ENCODE data around the gene RNU6-7. TPM values are rescaled to one million over a fixed set of nuclear protein-coding genes. Genes with fewer than 3 reads are reported as not detected.

The RNU6-7 gene
- total RNA-seq = not detected

DNA sequence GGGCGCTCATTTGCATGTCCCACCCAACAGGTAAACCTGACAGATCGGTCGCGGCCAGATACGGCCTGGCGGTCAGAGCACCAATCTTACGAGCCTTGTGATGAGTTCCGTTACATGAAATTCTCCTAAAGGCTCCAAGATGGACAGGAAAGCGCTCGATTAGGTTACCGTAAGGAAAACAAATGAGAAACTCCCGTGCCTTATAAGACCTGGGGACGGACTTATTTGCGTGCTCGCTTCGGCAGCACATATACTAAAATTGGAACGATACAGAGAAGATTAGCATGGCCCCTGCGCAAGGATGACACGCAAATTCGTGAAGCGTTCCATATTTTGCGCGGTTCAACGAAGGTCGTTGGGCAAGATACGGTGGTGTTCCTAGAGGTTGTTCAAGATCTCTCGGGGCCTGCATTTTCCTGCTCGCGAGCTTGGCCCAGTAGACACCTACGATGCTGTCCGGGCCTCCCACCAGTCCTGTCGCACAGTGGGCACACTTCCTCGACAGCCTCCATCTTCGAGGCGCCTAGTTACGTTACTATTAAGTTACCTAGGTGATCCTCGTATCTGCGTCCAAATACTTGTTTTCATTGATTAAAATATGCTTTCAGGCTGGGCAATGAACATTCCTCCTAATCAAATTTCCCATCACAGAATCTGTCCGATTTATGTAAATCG, at the start of gene RNU6-7:
TSS of gene RNU6-7 (plus strand) at position 230 of the 675 bp plus-strand sequence.
- DNase-seq (ENCODE audit: low spot score) (no peak), ATAC-seq (ENCODE audit: insufficient number of reproducible peaks, low FRiP score, low read depth) (peak; percentile 13)
- H3K27ac ChIP-seq = peak within 1 kb of the TSS; percentile 60 to 70
- H3K4me1 ChIP-seq (ENCODE audit: control insufficient read depth in 1 of 2, low read depth in 2 of 2) = peaks cover 0 to 4% of the 10 kb centered on the region in 2 donors
- H3K9me3 ChIP-seq = no peaks in the 10 kb centered on the region
- no peaks in the 10 kb centered on the region for H3K36me3 ChIP-seq
- H3K27me3 ChIP-seq (replicated peaks; ENCODE audit: insufficient read depth) = no peaks in the 10 kb centered on the region
- TF ChIP-seq, protein P1, sequence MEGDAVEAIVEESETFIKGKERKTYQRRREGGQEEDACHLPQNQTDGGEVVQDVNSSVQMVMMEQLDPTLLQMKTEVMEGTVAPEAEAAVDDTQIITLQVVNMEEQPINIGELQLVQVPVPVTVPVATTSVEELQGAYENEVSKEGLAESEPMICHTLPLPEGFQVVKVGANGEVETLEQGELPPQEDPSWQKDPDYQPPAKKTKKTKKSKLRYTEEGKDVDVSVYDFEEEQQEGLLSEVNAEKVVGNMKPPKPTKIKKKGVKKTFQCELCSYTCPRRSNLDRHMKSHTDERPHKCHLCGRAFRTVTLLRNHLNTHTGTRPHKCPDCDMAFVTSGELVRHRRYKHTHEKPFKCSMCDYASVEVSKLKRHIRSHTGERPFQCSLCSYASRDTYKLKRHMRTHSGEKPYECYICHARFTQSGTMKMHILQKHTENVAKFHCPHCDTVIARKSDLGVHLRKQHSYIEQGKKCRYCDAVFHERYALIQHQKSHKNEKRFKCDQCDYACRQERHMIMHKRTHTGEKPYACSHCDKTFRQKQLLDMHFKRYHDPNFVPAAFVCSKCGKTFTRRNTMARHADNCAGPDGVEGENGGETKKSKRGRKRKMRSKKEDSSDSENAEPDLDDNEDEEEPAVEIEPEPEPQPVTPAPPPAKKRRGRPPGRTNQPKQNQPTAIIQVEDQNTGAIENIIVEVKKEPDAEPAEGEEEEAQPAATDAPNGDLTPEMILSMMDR (IDR thresholded peaks at IDR 0.05) = no peak
- H3K4me3 ChIP-seq = peak within 1 kb of the TSS; percentile 82

GRCh38 chr14:32166029-32166428, 35.8 kb upstream of the RNU6-7 start:
- no peak for ATAC-seq (ENCODE audit: insufficient number of reproducible peaks, low FRiP score, low read depth)
- H3K4me3 ChIP-seq = no peak overlapping the region
- H3K9me3 ChIP-seq = peaks cover 5% of the 10 kb centered on the region
- TF ChIP-seq, protein P1 (IDR thresholded peaks at IDR 0.05) = no peak
- no peak overlapping the region for H3K27ac ChIP-seq
- H3K4me1 ChIP-seq (ENCODE audit: control insufficient read depth in 1 of 2, low read depth in 2 of 2) = no peaks in the 10 kb centered on the region
- no peaks in the 10 kb centered on the region for H3K36me3 ChIP-seq
- no peaks in the 10 kb centered on the region for H3K27me3 ChIP-seq (replicated peaks; ENCODE audit: insufficient read depth)
- no peak for DNase-seq (ENCODE audit: low spot score)

DNA sequence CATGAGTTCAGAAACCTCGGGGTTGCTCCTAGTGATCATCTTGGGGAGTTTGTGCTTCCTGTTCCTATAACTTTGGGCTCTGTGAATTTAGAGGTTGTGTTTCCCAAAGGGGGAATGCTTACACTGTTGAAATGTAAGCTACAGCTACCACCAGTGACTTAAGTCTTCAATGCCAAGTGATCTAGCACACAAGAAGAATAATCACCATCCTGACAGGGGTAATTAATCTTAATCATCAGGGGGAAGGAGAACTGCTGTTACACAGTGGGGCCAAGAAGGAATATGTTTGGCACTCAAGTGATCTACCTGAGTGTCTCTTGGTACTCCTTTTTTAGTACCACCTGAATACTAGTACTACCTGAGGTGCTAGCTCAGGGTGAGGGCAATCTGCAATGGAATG, 34.9 kb upstream of the RNU6-7 start:
- TF ChIP-seq, protein P1 (IDR thresholded peaks at IDR 0.05) = no peak
- Histone ChIP-seq H3K4me1 (ENCODE audit: control insufficient read depth in 1 of 2, low read depth in 2 of 2) (no peaks in the 10 kb centered on the region), H3K36me3 (no peaks in the 10 kb centered on the region), H3K27ac (no peak overlapping the region), H3K9me3 (peaks cover 5% of the 10 kb centered on the region), H3K27me3 (replicated peaks; ENCODE audit: insufficient read depth) (no peaks in the 10 kb centered on the region), H3K4me3 (no peak overlapping the region)
- ATAC-seq (ENCODE audit: insufficient number of reproducible peaks, low FRiP score, low read depth) = no peak
- no peak for DNase-seq (ENCODE audit: low spot score)

GRCh38 chr14:32167907-32168306, 33.9 kb upstream of the RNU6-7 start:
- H3K27me3 ChIP-seq (replicated peaks; ENCODE audit: insufficient read depth) = no peaks in the 10 kb centered on the region
- H3K9me3 ChIP-seq = no peaks in the 10 kb centered on the region
- H3K27ac ChIP-seq = no peak overlapping the region
- no peak for ATAC-seq (ENCODE audit: insufficient number of reproducible peaks, low FRiP score, low read depth)
- H3K4me1 ChIP-seq (ENCODE audit: control insufficient read depth in 1 of 2, low read depth in 2 of 2) = no peaks in the 10 kb centered on the region
- DNase-seq (ENCODE audit: low spot score) = no peak
- H3K36me3 ChIP-seq = no peaks in the 10 kb centered on the region
- TF ChIP-seq, protein P1 (IDR thresholded peaks at IDR 0.05) = no peak
- H3K4me3 ChIP-seq = no peak overlapping the region

DNA sequence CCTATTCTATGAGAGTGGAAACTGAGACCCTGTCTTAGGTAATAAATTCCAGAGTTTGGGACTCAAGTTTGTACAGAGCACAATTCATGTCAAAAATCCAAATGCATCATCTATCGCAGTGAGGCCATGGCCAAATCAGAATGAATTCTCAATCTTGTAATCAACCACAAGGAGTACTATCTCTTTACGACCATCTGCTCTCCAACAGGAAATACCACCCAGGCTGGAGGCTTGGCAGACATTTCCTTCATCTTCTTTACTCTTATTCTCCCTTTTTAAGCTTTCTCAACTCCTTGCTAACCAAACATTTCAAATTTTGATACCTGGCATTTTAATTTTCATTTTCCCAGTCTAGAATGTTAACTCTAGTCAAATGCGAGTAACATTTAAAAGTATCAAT, 32.7 kb upstream of the RNU6-7 start:
- Histone ChIP-seq H3K27me3 (replicated peaks; ENCODE audit: insufficient read depth) (no peaks in the 10 kb centered on the region), H3K4me1 (ENCODE audit: control insufficient read depth in 1 of 2, low read depth in 2 of 2) (no peaks in the 10 kb centered on the region), H3K27ac (no peak overlapping the region), H3K4me3 (no peak overlapping the region), H3K9me3 (no peaks in the 10 kb centered on the region), H3K36me3 (no peaks in the 10 kb centered on the region)
- no peak for ATAC-seq (ENCODE audit: insufficient number of reproducible peaks, low FRiP score, low read depth)
- no peak for DNase-seq (ENCODE audit: low spot score)
- TF ChIP-seq, protein P1 (IDR thresholded peaks at IDR 0.05) = no peak
